NCI-H345 treated with DMSO at 0.1 percent for 48 hours (cell line): ENCODE measurements around the gene UVRAG.

Source experiments
- DNase-seq: peaks from one replicate; lab custom pipeline; 2025; ENCODE audit not compliant: unreplicated experiment; lab: John Stamatoyannopoulos, UW

Gene UVRAG

GRCh38 chr11:76131671-76132631 lies 316.9 kb downstream of the UVRAG start:
- no peak for DNase-seq

GRCh38 chr11:76134239-76134638 lies 319.2 kb downstream of the UVRAG start:
- DNase-seq: no peak

DNA sequence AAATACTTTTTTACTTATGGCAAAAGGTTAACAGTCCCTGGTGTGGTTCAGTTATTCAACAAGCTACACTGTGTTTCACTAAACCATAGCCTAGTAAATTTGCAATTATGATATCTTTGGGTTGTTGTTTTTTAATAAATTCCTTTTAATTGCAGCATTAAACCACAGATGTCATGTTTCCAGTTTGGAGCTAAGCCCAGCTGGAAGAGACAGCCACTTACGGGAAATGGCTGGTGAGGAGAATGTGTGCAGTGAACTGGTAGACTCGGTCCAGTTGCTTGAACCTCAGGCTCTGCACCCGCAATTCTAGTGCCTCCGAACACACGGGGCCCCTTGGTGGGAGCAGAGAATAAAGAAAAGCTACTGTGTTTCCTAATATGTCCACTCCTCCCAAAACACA lies 320.5 kb downstream of the UVRAG start:
- DNase-seq: no peak

GRCh38 chr11:76139314-76139713 lies 324.3 kb downstream of the UVRAG start:
- DNase-seq: no peak

GRCh38 chr11:76140912-76141574 lies 326.0 kb downstream of the UVRAG start:
- no peak for DNase-seq

- DNase-seq: no peak
These were observed 327.0 kb downstream of the UVRAG start for GRCh38 chr11:76141901-76142588.

GRCh38 chr11:76143274-76143673 lies 328.3 kb downstream of the UVRAG start:
- DNase-seq: no peak

DNA sequence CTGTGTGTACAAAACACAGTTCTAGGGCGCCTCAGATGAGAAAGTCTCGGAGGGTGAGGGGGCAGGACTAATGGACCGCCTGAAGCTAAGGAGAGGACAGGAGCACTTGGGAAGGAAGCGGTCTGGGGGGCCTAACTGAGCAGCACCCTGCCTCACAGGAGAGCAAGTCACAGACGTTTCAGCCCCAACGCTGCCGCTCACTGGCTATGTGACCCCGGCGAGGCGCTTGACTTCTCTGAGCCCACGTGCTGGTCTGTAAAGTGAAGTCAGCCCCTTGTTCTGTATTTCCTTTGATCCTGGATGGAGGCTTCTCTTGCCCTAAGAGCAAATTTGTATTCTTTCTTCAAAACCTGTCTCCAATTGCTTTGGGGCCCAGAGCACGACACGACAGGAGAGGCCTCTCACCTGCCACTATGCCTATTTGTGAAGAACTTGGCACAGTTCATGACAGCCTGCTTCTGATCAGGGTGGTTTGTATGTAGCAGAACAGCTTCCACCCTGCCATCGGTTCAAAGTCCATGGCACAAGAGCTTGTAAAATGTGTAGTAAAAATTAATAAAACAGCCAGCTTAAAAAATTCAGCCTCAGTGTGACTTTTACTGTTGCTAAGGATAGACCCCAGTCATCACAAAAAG lies 332.2 kb downstream of the UVRAG start:
- no peak for DNase-seq

GRCh38 chr11:76148231-76148630 lies 333.2 kb downstream of the UVRAG start:
- DNase-seq: no peak

- no peak for DNase-seq
These were observed 334.1 kb downstream of the UVRAG start for GRCh38 chr11:76148941-76149613.

GRCh38 chr11:76149713-76150112 lies 334.7 kb downstream of the UVRAG start:
- DNase-seq: no peak

DNA sequence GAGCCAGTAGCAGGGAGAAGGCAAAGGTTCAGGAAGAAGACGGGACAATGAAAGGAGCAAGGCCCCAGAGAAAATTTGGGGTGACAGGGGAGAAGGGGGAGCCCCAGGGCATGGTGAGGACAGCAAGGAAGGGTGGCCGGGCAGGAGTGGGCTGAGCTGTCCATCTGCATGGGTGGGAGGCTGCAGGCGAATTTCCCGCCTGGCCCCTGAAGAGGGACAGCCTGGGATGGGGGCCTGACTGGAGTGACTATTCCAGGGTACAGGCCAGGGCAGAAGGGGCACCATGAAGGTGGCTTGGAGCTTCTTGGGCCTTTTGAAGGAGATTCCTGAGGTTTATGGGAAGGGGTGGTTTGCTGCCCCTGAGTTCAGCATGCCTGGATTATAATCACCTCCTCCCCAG lies 335.1 kb downstream of the UVRAG start:
- no peak for DNase-seq

- DNase-seq: no peak
These were observed 336.6 kb downstream of the UVRAG start for GRCh38 chr11:76151556-76152085.

DNA sequence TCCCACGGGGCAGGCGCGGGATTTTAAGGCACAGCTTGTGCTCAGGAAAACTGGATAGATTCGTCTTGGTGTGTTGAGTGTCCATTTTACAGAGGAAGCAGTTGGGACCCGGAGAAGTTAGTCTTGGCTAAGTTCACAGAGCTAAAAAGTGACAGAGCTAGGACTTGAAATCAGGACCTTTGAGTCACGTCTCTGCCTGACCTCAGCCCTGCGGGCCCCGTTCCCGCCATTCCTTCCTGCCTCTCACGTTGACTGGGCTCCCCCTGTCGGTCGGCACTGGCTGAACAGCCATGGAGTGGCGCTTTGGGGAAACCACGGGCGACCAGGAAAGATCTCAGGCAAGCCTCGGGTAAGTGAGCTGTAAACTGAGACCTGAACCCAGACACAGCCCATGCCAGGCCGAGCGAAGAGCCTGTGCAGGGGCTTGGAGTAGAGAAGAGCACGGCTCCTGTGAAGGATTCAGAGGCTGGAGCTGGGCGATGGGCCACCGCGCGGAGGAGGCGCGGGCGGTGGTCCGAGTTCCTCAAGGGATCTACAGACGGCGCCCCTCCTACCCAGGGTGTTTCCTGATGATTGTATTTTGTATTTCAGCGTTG lies 337.2 kb downstream of the UVRAG start:
- no peak for DNase-seq

- DNase-seq: no peak
These were observed 337.9 kb downstream of the UVRAG start for GRCh38 chr11:76152741-76153570.

DNA sequence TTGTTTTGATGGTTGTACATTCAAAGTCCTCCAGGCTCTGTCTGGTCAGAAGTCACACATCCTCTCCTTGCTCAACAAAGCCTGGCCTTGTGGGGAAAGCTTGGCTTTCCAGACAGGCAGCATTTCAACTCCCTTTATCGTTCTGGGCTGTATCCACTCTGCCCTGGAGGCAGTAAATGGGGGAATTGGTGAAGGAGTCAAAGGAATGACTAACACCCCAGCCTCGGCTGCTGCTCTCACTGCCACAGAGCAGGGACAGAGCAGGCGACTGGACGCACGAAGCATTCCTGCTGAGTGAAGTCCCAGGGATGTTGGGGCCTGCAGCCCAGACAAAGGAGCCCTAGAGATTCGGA lies 338.5 kb downstream of the UVRAG start:
- no peak for DNase-seq

DNA sequence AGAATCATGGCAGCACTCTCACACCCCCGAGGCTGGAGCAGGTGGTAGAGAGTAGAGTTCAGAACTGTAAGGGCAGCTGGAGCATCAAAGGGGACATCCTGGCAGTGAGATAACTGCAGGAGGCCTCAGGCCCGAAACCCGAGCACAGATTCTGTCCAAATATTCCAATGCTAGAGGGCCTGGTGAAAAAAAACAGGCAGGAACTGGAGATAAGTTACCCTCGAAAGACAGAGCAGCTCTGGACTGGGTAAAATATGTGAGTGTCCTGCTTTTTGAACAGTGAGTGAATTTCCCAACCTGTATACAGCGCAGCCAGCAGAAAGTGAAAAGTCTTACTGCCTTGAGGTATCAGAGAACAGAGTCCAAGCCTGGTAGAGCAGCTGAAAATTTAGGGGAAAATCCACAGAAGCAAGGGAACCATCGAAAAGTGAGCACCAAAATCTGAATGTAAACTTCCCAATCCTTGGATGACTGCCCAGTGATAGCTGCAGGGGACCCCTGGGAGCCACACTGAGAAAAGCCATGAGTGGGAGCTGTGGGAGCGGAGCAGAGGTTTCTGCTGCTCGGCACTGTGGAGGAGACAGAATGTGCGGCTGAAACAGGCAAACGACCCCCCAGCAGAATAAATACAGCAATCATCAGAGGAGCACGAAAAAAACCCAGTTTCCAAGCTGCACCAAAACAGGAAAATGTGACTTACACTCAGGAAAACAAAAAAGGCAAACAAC lies 340.7 kb downstream of the UVRAG start:
- DNase-seq: no peak

- DNase-seq: no peak
These were observed 342.0 kb downstream of the UVRAG start for GRCh38 chr11:76156971-76157427.
